ENCODE measurements around the gene KIF3C.

Gene KIF3C

DNA sequence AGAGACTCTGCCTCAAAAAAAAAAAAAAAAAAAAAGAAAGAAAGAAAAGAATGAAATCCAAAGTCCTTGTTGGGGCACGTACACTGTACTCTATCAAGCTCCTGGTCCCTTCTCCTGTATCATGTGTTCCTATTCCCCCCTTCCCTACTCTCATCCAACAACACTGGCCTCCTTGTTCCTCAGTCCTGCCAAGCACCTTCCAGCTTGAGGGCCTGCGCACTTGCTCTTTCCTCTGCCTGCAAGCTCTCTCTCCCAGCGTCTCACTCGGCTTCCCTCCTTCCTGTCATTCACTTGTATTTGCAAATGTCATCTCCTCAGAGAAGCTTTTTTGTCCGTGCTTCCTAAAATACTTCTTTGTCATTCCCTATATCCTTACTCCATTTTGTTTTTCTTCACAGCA, 10.8 kb upstream of the KIF3C start:
- no peak for DNase-seq (ENCODE audit: extremely low spot score)
- TF ChIP-seq BHLHE40 (IDR thresholded peaks at IDR 0.05; ENCODE audit: borderline replicate concordance) (no peak), ZNF384 (IDR thresholded peaks at IDR 0.05) (no peak)
- ChIA-PET POLR2A (interaction anchor here (2.1 kb wide), 1 partner anchor 40 kb away, joined by 10 read pairs; the partner anchor contains the start of gene RAB10), CTCF (no interaction called here)

- CTCF ChIA-PET, result no interaction called here
- POLR2A ChIA-PET, result interaction anchor here (2.1 kb wide), 1 partner anchor 41 kb away, joined by 10 read pairs; the partner anchor contains the start of gene RAB10
- no peak for DNase-seq (ENCODE audit: extremely low spot score)
- no peak for TF ChIP-seq ZNF384 (IDR thresholded peaks at IDR 0.05)
- no peak for TF ChIP-seq SUZ12 (IDR thresholded peaks at IDR 0.05)
- no peak for TF ChIP-seq FOXM1 (IDR thresholded peaks at IDR 0.05; ENCODE audit: borderline replicate concordance)
- no peak for TF ChIP-seq FOXK2 (IDR thresholded peaks at IDR 0.05)
- TF ChIP-seq L3MBTL2 (conservative IDR thresholded peaks at IDR 0.05), result no peak
- TF ChIP-seq NFRKB (IDR thresholded peaks at IDR 0.05), result no peak
- TF ChIP-seq ELF4 (IDR thresholded peaks at IDR 0.05), result no peak
- TF ChIP-seq LEF1 (IDR thresholded peaks at IDR 0.05; ENCODE audit: borderline replicate concordance), result no peak
- TF ChIP-seq TARDBP (IDR thresholded peaks at IDR 0.05), result no peak
- no peak for TF ChIP-seq BHLHE40 (IDR thresholded peaks at IDR 0.05; ENCODE audit: borderline replicate concordance)
These were observed 10.3 kb upstream of the KIF3C start for GRCh38 chr2:25992556-25992955.

DNA sequence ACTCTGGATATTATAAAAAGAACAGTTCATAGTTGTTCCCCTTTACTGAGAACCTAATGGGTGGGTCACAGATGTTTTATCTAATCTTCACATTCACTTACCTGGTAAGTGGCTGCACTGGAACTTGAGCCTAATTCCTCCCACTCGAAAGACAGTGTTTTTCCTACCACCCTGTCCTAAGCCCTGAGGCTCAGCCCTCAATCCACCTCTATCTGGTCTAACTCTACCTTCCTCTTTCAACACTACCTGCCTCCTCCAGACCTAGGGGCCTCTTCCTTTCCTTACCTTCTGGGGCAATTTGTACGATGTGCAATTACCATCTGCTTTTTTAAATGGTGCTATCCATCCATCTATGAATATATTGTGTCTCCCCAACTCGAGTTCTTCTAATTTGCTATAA, 9.7 kb upstream of the KIF3C start:
- TF ChIP-seq FOXM1 (IDR thresholded peaks at IDR 0.05; ENCODE audit: borderline replicate concordance), result no peak
- TF ChIP-seq SP1 (IDR thresholded peaks at IDR 0.05), result no peak
- no peak for TF ChIP-seq L3MBTL2 (conservative IDR thresholded peaks at IDR 0.05)
- no peak for TF ChIP-seq CTBP1 (IDR thresholded peaks at IDR 0.05; ENCODE audit: borderline replicate concordance)
- no peak for TF ChIP-seq ARNT (IDR thresholded peaks at IDR 0.05)
- TF ChIP-seq ZNF384 (IDR thresholded peaks at IDR 0.05), result no peak
- TF ChIP-seq BHLHE40 (IDR thresholded peaks at IDR 0.05; ENCODE audit: borderline replicate concordance), result no peak
- TF ChIP-seq FOXK2 (IDR thresholded peaks at IDR 0.05), result no peak
- no peak for TF ChIP-seq LEF1 (IDR thresholded peaks at IDR 0.05; ENCODE audit: borderline replicate concordance)
- TF ChIP-seq PKNOX1 (IDR thresholded peaks at IDR 0.05), result no peak
- no peak for TF ChIP-seq FOXA1 (IDR thresholded peaks at IDR 0.05)
- POLR2A ChIA-PET, result interaction anchor here (1.0 to 2.1 kb wide), 2 partner anchors 41 to 114 kb away, joined by 3 to 10 read pairs; partner anchors contain the start of genes ASXL2 and RAB10
- CTCF ChIA-PET, result interaction anchor here (0.6 to 2.1 kb wide), 8 partner anchors 8 to 153 kb away, joined by 3 to 13 read pairs (median 3); partner anchors contain the start of gene KIF3C
- DNase-seq (ENCODE audit: extremely low spot score), result no peak

GRCh38 chr2:25989154-25989553, 6.9 kb upstream of the KIF3C start:
- no peak for DNase-seq (ENCODE audit: extremely low spot score)
- ChIA-PET CTCF (no interaction called here), POLR2A (no interaction called here)
- TF ChIP-seq SUZ12 (IDR thresholded peaks at IDR 0.05) (no peak), CTBP1 (IDR thresholded peaks at IDR 0.05; ENCODE audit: borderline replicate concordance) (no peak), NFRKB (IDR thresholded peaks at IDR 0.05) (no peak), FOXM1 (IDR thresholded peaks at IDR 0.05; ENCODE audit: borderline replicate concordance) (no peak), BHLHE40 (IDR thresholded peaks at IDR 0.05; ENCODE audit: borderline replicate concordance) (no peak), ARNT (IDR thresholded peaks at IDR 0.05) (no peak), TARDBP (IDR thresholded peaks at IDR 0.05) (no peak), HDGF (IDR thresholded peaks at IDR 0.05; ENCODE audit: borderline replicate concordance) (no peak), ZNF384 (IDR thresholded peaks at IDR 0.05) (no peak), L3MBTL2 (conservative IDR thresholded peaks at IDR 0.05) (no peak), LEF1 (IDR thresholded peaks at IDR 0.05; ENCODE audit: borderline replicate concordance) (no peak), PKNOX1 (IDR thresholded peaks at IDR 0.05) (no peak), SP1 (IDR thresholded peaks at IDR 0.05) (no peak)

DNA sequence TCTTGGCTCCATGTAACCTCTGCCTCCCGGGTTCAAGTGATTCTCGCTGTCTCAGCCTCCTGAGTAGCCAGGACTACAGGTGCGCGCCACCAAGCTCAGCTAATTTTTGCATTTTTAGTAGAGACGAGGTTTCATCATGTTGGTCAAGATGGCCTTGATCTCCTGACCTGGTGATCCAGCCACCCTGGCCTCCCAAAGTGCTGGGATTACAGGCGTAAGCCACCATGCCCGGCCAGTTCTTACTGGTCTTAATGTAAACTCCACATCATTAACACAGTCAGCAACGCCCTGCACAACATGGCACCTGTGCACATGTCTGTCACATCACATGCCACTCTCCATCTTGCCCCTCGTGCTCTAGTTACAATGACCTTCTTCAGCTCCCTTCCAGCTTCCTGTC, 5.8 kb upstream of the KIF3C start:
- ChIA-PET POLR2A (no interaction called here), CTCF (no interaction called here)
- TF ChIP-seq SUZ12 (IDR thresholded peaks at IDR 0.05) (no peak), HDGF (IDR thresholded peaks at IDR 0.05; ENCODE audit: borderline replicate concordance) (no peak), ARNT (IDR thresholded peaks at IDR 0.05) (no peak), L3MBTL2 (conservative IDR thresholded peaks at IDR 0.05) (no peak), NFRKB (IDR thresholded peaks at IDR 0.05) (no peak), ELF4 (IDR thresholded peaks at IDR 0.05) (no peak)
- DNase-seq (ENCODE audit: extremely low spot score), result no peak

- POLR2A ChIA-PET, result no interaction called here
- CTCF ChIA-PET, result interaction anchor here (1.2 kb wide), 1 partner anchor 75 kb away, joined by 4 read pairs; no protein-coding TSS in a partner anchor
- no peak for DNase-seq (ENCODE audit: extremely low spot score)
- TF ChIP-seq SUZ12 (IDR thresholded peaks at IDR 0.05), result no peak
These were observed 1.4 kb upstream of the KIF3C start for GRCh38 chr2:25983735-25984134.

DNA sequence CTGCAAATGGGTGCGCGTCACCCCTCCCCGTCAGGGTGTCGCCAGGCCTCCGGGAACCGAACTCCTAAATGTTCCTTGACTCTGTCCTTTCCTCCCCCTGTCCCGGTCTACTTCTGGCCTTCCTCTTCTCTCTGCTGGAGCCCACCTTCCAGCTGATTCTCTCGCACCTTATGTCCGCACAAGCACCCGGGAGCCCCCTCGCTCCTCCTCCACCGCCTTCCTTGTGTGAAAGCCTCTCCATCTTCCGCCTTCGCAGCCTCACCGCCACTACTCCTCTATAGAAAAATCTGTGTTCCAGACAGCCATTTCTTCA, 627 bp upstream of the KIF3C start:
- POLR2A ChIA-PET, result interaction anchor here (1.5 kb wide), 1 partner anchor 8 kb away, joined by 3 read pairs; no protein-coding TSS in a partner anchor

More for the DNA sequence above, 627 bp upstream of the KIF3C start:
- DNase-seq (ENCODE audit: extremely low spot score), result no peak
- TF ChIP-seq LEF1 (IDR thresholded peaks at IDR 0.05; ENCODE audit: borderline replicate concordance) (no peak), CTBP1 (IDR thresholded peaks at IDR 0.05; ENCODE audit: borderline replicate concordance) (no peak), FOXM1 (IDR thresholded peaks at IDR 0.05; ENCODE audit: borderline replicate concordance) (no peak), BHLHE40 (IDR thresholded peaks at IDR 0.05; ENCODE audit: borderline replicate concordance) (no peak)
- CTCF ChIA-PET, result interaction anchor here (1.2 to 1.9 kb wide), 2 partner anchors 8 to 76 kb away, joined by 4 to 13 read pairs; no protein-coding TSS in a partner anchor

Data from HEK293T (cell line).